ENCODE data around the gene NR3C2. TPM values are rescaled to one million over a fixed set of nuclear protein-coding genes. Genes with fewer than 3 reads are reported as not detected.
A peak's percentile ranks its signal among the peaks of the same experiment; 100 is the strongest.

The NR3C2 gene
- total and polyA plus RNA-seq, 10 of the 15 experiments (the other 5 are each of a cell fraction or from before 2014, with no cell fraction given) = 0.05 to 0.11 (median 0.08) TPM; not detected in 4

- POLR2A ChIA-PET = no interaction called here
- no peaks in the 10 kb centered on the region for H4K20me1 ChIP-seq (ENCODE audit: control insufficient read depth, insufficient read depth)
- RAD21 ChIA-PET (ENCODE audit: unreplicated experiment) = interaction anchor here (0.6 kb wide), 1 partner anchor 304 kb away, joined by 3 read pairs; no protein-coding TSS in a partner anchor
- in situ Hi-C loops (cut with MboI) (no loop called here), intact Hi-C loops (cut with micrococcal nuclease; ENCODE audit: unreplicated experiment) (loop anchor here (5.0 kb wide), 1 partner anchor 242 kb away; no protein-coding TSS in a partner anchor)
- H2AFZ ChIP-seq (ENCODE audit: control insufficient read depth, low read depth, low read length) = no peak overlapping the region
- H3K79me2 ChIP-seq (ENCODE audit: control insufficient read depth, insufficient read depth, low read length) = no peaks in the 10 kb centered on the region
- H3K4me2 ChIP-seq (ENCODE audit: control insufficient read depth, insufficient read depth) = no peak overlapping the region
- no peak overlapping the region for H3K27ac ChIP-seq (ENCODE audit: control insufficient read depth, insufficient read depth)
- no peak for TF ChIP-seq ATF7 (IDR thresholded peaks at IDR 0.05; ENCODE audit: low read depth)
- TF ChIP-seq BHLHE40 (IDR thresholded peaks at IDR 0.05; ENCODE audit: borderline replicate concordance in 1 of 2, low read depth in 2 of 2, low read length in 1 of 2) = 0 out of 4 replicates have a peak, but pooled peaks of 1 of the 2 experiments have one; percentile 8
- no peaks in the 10 kb centered on the region for H3K9me3 ChIP-seq (replicated peaks; ENCODE audit: control insufficient read depth, insufficient read depth, low read length)
- no peaks in the 10 kb centered on the region for H3K4me1 ChIP-seq (ENCODE audit: control insufficient read depth, insufficient read depth, low read length)
- DNase-seq (ENCODE audit: low read depth, low spot score) = no peak
- no TSS peak for BruUV-seq (replicated peaks)
- H3K27me3 ChIP-seq (replicated peaks in 1 of 2; ENCODE audit: control insufficient read depth in 2 of 2, insufficient read depth in 2 of 2, low read length in 1 of 2) = no peaks in the 10 kb centered on the region; a peak in 1 of 4 replicates
- ATAC-seq = no peak
- no peak overlapping the region for H3K9ac ChIP-seq (ENCODE audit: control insufficient read depth, insufficient read depth, low read length)
- H3K36me3 ChIP-seq (ENCODE audit: control insufficient read depth in 2 of 2, insufficient read depth in 2 of 2, low read length in 1 of 2) = no peaks in the 10 kb centered on the region
- WGBS (ENCODE audit: insufficient coverage, insufficient replicate concordance, low lambda C conversion rate, missing lambda C conversion rate) = 0% methylated on average over 1 of the region's 1 CpG
- CTCF ChIA-PET = interaction anchor here (1.2 kb wide), 1 partner anchor 18 kb away, joined by 3 read pairs; no protein-coding TSS in a partner anchor
- no peak overlapping the region for H3K4me3 ChIP-seq
- no peak for FAIRE-seq
- SMC1A ChIA-PET (ENCODE audit: uncharacterized antibody, unreplicated experiment) = interaction anchor here (0.7 to 0.9 kb wide), 3 partner anchors 22 to 772 kb away, joined by 3 to 4 read pairs (median 3); no protein-coding TSS in a partner anchor
These were observed 282.4 kb downstream of the NR3C2 start for GRCh38 chr4:148159793-148160192.

GRCh38 chr4:148154769-148155168, 287.4 kb downstream of the NR3C2 start:
- BruUV-seq (replicated peaks) = no TSS peak
- TF ChIP-seq NFIC (IDR thresholded peaks at IDR 0.05; ENCODE audit: low read depth, low read length) (no peak), CBFB (IDR thresholded peaks at IDR 0.05; ENCODE audit: low read depth) (no peak), IKZF1 (conservative IDR thresholded peaks at IDR 0.05) (no peak), NFXL1 (IDR thresholded peaks at IDR 0.05; ENCODE audit: borderline replicate concordance) (no peak), CBX3 (IDR thresholded peaks at IDR 0.05; ENCODE audit: borderline replicate concordance, low read depth) (no peak), BACH1 (IDR thresholded peaks at IDR 0.05; ENCODE audit: borderline replicate concordance) (no peak), EGR1 (IDR thresholded peaks at IDR 0.05; ENCODE audit: borderline replicate concordance in 1 of 2, low read depth in 2 of 2, low read length in 2 of 2) (no peak), CUX1 (IDR thresholded peaks at IDR 0.05; ENCODE audit: insufficient replicate concordance, low read depth, low read length) (no peak), HCFC1 (IDR thresholded peaks at IDR 0.05; ENCODE audit: low read length) (no peak), CBX5 (IDR thresholded peaks at IDR 0.05; ENCODE audit: low read depth) (no peak)

More at GRCh38 chr4:148154769-148155168, 287.4 kb downstream of the NR3C2 start:
- POLR2A ChIA-PET = no interaction called here
- Histone ChIP-seq H3K4me3 (no peak overlapping the region), H3K79me2 (ENCODE audit: control insufficient read depth, insufficient read depth, low read length) (no peaks in the 10 kb centered on the region), H3K27me3 (replicated peaks in 1 of 2; ENCODE audit: control insufficient read depth in 2 of 2, insufficient read depth in 2 of 2, low read length in 1 of 2) (no peaks in the 10 kb centered on the region), H3K9me3 (replicated peaks; ENCODE audit: control insufficient read depth, insufficient read depth, low read length) (no peaks in the 10 kb centered on the region), H3K36me3 (ENCODE audit: control insufficient read depth in 2 of 2, insufficient read depth in 2 of 2, low read length in 1 of 2) (no peaks in the 10 kb centered on the region), H4K20me1 (ENCODE audit: control insufficient read depth, insufficient read depth) (no peaks in the 10 kb centered on the region), H3K9ac (ENCODE audit: control insufficient read depth, insufficient read depth, low read length) (no peak overlapping the region), H3K27ac (ENCODE audit: control insufficient read depth, insufficient read depth) (no peak overlapping the region), H2AFZ (ENCODE audit: control insufficient read depth, low read depth, low read length) (no peak overlapping the region), H3K4me2 (ENCODE audit: control insufficient read depth, insufficient read depth) (no peak overlapping the region), H3K4me1 (ENCODE audit: control insufficient read depth, insufficient read depth, low read length) (no peaks in the 10 kb centered on the region)
- intact Hi-C loops (cut with micrococcal nuclease; ENCODE audit: unreplicated experiment) = no loop called here
- in situ Hi-C loops (cut with MboI) = no loop called here
- no peak for ATAC-seq
- no peak for DNase-seq (ENCODE audit: low read depth, low spot score)
- 43% methylated on average over 5 of the region's 6 CpGs for WGBS (ENCODE audit: insufficient coverage, insufficient replicate concordance, low lambda C conversion rate, missing lambda C conversion rate)
- CTCF ChIA-PET = no interaction called here
- no peak for FAIRE-seq
- RAD21 ChIA-PET (ENCODE audit: unreplicated experiment) = interaction anchor here (0.6 kb wide), 1 partner anchor 1503 kb away, joined by 4 read pairs; no protein-coding TSS in a partner anchor
- SMC1A ChIA-PET (ENCODE audit: uncharacterized antibody, unreplicated experiment) = no interaction called here
